NCI-H2107 treated with DMSO at 0.1 percent for 48 hours (cell line): ENCODE measurements around the gene RYR3.

Experiments used
- DNase-seq: peaks from one replicate; lab custom pipeline; 2025; ENCODE audit not compliant: unreplicated experiment; lab: John Stamatoyannopoulos, UW

The RYR3 gene

DNA sequence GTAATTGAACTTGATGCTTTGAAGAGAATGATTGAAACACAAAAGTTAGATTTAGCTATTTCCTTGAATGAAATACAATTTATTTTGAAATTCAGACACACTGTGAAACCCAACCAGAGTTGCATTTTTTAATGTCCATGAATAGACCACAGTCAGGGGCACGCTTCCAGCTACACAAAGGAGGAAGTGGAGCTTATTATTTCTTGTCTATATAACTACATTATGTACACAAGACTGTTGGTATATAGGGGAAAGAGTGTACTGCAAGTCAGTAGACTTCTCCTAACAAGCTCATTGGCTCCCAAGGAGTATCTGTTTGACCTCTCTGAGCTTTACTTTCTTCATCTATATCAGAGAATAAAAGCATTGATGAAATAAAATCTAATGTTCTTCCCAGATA, 326.2 kb downstream of the RYR3 start:
- DNase-seq = no peak

- DNase-seq = no peak
These were observed 327.7 kb downstream of the RYR3 start for GRCh38 chr15:33638453-33638852.

DNA sequence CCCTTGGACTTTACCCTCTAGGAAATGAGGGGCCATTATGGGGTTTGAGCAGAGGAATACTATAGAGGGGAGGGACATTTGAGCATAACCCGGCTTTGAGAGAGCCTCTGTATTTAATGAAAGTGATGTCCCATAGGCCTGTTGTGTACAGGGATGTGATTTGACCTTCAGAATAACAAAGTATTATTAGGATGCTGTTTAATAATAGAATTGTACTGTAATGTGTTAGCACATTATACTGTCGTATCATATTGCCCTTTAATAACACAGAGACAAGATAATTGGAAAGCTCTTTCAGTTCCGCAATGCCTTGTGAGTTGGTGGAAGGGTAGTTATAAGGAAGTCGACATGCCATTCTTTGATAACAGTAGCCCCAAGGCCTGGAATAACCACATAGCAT, 328.3 kb downstream of the RYR3 start:
- no peak for DNase-seq

GRCh38 chr15:33639456-33639855, 328.7 kb downstream of the RYR3 start:
- no peak for DNase-seq

GRCh38 chr15:33639978-33640377, 329.2 kb downstream of the RYR3 start:
- DNase-seq = peak; percentile 37

- DNase-seq = no peak
These were observed 330.3 kb downstream of the RYR3 start for GRCh38 chr15:33641069-33641468.

- DNase-seq = no peak
These were observed 333.5 kb downstream of the RYR3 start for GRCh38 chr15:33644304-33644703.

GRCh38 chr15:33646744-33647143, 336.0 kb downstream of the RYR3 start:
- no peak for DNase-seq

DNA sequence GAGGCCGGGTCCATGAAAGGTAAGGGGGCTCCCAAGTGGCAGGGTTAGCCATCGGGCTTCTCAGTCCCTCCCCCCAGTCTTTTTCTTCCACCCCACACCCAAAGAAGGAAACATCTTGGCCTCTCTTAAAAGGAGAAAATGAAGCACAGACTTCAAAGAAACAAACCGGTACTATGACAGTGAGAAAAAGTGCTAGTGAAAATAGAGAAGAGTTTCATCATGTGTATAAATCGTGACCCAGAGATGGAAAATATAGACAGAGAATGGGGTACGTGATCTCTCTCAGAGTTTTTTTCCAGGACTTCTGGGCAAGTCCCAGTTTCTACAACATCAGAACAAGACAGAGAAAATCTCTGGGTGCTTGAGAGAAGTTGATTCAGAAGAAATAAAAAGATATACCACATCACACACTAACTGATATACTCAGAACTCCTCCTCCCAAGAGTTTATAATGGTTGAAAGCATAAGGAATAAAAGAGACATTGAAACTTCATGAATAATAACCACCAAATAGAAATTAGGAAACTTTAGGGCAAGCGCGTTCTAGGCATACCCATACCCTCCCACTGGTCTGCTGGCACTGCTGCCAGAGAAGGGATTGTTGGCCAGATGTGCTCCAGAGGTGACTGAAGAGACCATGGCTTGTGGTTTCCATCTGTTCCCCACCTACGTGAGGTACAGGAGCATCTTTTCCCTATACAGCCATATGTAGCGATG, 338.6 kb downstream of the RYR3 start:
- DNase-seq = no peak

DNA sequence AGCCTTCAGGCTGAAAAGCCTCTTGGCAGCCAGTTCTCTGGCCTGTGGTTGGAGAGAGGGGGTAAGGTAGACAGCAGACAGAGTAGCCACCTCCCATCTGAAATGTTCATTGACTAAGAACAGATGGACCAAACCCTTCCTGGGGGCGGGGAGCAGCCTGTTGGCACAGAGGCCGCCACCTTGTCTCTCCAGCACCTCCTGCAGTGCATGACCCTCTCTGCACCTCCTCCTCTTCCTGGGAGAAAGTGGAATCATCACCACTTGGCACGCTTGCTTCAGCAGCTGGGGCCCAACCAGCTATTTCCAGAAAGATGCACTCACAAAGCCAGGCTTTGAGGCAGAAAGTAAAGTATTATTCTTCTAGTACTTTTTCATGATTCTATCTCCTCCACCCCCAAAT, 344.1 kb downstream of the RYR3 start:
- DNase-seq = peak; percentile 2

- no peak for DNase-seq
These were observed 344.7 kb downstream of the RYR3 start for GRCh38 chr15:33655488-33655887.

- no peak for DNase-seq
These were observed 345.4 kb downstream of the RYR3 start for GRCh38 chr15:33656168-33656567.

DNA sequence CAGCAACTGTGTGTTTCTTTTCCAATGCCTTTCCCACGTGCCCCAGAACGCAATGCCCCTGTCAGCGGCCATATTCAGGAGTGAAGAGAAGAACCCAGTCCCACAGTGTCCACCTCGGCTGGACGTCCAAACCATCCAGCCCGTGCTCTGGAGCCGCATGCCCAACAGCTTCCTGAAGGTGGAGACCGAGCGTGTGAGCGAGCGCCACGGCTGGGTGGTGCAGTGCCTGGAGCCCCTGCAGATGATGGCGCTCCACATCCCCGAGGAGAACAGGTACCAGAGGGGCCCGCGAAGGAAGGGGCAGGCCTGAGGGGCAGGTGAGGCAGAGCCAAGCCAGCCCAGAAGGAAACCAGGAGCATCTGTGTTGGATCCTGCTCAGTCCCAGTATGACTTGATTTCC, 349.4 kb downstream of the RYR3 start:
- no peak for DNase-seq

GRCh38 chr15:33662014-33662413, 351.2 kb downstream of the RYR3 start:
- DNase-seq = no peak

GRCh38 chr15:33664947-33665346, 354.2 kb downstream of the RYR3 start:
- no peak for DNase-seq

DNA sequence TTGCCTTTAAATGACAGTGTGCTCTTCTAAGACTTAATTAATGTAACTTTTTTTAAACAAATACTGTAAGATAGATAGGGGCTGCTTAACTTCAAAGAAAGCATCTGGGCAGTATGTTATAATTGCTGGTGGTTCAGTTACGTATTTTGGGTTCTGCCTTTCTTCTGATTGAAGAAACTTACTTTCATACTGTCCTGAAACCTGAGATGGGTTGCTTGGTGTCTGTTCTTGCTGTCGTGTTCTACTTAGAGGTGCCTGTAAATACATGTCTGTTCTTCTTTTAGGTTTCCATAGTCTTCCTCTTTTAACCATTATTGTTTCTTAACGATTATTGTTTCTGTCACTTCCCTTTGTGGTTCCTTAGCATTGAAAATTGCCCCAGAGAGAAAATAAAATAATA, 359.8 kb downstream of the RYR3 start:
- DNase-seq = no peak

- DNase-seq = no peak
These were observed 360.7 kb downstream of the RYR3 start for GRCh38 chr15:33671456-33671855.

GRCh38 chr15:33675246-33675645, 364.5 kb downstream of the RYR3 start:
- DNase-seq = no peak

DNA sequence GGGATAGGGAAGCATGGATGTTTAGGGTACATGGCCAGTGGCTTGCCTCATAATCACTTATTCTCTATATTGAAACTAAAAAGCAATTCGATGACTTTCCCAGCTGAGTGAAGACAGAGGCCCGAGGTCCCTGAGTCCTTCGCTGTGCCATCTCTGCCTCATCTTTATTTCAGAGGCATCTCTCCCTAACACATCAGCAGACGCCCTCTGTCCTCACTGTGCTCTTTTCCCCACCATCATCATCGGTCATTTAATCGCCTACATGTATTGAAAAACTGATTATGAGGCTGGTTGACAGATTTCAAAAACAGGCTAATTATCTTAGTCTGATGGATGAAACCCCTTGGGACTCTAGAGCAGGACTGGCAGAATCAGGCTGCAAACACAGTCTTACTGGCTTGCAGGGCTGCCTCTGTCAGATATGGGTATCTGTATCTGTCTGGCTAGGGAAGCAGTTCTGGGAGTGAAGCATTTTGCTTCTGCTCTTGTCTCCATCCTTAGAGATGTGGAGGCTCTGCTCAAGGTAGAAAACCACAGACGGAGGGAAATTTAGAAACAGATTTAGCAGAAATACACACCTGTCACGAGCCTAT, 366.6 kb downstream of the RYR3 start:
- no peak for DNase-seq

DNA sequence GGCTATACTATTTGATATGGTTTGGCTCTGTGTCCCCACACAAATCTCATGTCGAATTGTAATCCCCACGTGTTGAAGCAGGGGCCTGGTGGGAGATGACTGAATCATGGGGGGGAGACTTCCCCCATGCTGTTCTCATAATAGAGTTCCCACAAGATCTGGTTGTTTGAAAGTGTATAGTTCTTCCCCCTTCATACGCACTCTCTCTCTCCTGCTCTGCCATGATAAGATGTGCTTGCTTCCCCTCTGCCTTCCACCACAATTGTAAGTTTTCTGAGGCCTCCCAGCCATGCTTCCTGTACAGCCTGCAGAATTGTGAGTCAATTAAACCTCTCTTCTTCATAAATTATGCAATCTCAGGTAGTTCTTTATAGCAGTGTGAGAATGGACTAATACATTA, 367.4 kb downstream of the RYR3 start:
- no peak for DNase-seq

GRCh38 chr15:33678602-33679001, 367.8 kb downstream of the RYR3 start:
- DNase-seq = no peak

- no peak for DNase-seq
These were observed 368.3 kb downstream of the RYR3 start for GRCh38 chr15:33679061-33679460.

DNA sequence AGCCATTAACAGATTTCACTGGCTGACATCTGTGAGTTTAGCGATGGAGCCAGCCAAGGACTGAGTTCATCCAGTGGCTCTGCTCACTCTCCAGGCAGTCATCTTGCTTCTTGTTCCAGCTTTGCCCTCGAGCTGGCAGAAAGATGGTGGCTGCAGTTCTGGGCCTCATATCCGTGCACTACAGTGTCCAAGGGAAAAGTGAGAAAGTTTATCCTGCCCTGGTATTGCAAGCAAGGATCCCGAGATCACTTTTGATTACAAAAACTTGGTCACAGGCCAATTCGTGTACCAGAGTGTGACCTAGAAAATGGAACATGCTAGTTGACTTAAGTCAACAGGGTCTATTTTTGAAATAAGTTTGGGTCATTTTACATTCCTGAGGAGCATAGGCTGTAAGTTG, 369.6 kb downstream of the RYR3 start:
- no peak for DNase-seq
